Measurements from ENCODE around the gene ESRRA. TPM values are rescaled to one million over a fixed set of nuclear protein-coding genes. Genes with fewer than 3 reads are reported as not detected.

Gene ESRRA
- total and polyA plus RNA-seq, 12 donors = 115 to 225 (median 135) TPM

DNA sequence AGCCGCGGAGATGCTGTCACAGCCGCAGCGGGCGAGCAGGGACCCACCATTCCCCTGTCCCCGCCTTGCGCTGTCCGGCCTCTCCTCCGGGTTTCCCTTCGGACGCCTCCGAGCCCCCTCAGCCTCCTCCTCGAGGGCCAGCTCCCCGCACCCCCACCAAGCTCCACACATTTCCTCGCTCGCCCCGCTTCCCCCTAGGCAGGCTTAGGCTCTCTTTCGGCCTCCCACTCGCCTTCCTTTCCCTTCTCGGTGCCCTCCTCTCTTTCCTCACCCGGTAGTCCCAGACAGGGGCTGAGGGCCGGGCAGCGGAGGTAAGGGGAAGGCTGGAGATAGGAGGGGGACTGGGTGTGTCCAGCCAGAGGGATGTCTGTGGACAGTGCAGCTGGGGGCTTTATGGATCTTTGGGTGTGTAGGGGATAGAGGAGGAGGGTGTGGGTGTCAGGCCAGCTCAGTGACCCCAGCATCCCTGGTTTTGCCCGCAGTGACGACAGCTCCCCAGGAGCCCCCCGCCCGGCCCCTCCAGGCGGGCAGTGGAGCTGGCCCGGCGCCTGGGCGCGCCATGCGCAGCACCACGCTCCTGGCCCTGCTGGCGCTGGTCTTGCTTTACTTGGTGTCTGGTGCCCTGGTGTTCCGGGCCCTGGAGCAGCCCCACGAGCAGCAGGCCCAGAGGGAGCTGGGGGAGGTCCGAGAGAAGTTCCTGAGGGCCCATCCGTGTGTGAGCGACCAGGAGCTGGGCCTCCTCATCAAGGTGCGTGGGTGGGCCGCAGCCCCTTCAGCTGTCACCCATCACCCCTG, 12.7 kb upstream of the ESRRA start:
- intact Hi-C loops (cut with DNase I) = no loop called here
- Histone ChIP-seq H3K27me3 (peaks cover 23 to 81% (median 77%) of the 10 kb centered on the region in 7 donors), H3K27ac (no peak overlapping the region), H3K4me3 (peak overlapping the region; percentile 21 to 49 (median 38)), H3K9me3 (no peaks in the 10 kb centered on the region), H3K36me3 (peaks cover 0 to 5% (median 0%) of the 10 kb centered on the region in 9 donors), H3K4me1 (peaks cover 4 to 23% (median 15%) of the 10 kb centered on the region in 9 donors)
- TF ChIP-seq, protein P1, sequence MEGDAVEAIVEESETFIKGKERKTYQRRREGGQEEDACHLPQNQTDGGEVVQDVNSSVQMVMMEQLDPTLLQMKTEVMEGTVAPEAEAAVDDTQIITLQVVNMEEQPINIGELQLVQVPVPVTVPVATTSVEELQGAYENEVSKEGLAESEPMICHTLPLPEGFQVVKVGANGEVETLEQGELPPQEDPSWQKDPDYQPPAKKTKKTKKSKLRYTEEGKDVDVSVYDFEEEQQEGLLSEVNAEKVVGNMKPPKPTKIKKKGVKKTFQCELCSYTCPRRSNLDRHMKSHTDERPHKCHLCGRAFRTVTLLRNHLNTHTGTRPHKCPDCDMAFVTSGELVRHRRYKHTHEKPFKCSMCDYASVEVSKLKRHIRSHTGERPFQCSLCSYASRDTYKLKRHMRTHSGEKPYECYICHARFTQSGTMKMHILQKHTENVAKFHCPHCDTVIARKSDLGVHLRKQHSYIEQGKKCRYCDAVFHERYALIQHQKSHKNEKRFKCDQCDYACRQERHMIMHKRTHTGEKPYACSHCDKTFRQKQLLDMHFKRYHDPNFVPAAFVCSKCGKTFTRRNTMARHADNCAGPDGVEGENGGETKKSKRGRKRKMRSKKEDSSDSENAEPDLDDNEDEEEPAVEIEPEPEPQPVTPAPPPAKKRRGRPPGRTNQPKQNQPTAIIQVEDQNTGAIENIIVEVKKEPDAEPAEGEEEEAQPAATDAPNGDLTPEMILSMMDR (IDR thresholded peaks at IDR 0.05) = no peak
- 32% methylated on average over 40 to 42 of the region's 42 CpGs for WGBS, 2 donors
- DNase-seq (no peak), ATAC-seq (peak in 2 of 8 donors; percentile 4 to 7)

DNA sequence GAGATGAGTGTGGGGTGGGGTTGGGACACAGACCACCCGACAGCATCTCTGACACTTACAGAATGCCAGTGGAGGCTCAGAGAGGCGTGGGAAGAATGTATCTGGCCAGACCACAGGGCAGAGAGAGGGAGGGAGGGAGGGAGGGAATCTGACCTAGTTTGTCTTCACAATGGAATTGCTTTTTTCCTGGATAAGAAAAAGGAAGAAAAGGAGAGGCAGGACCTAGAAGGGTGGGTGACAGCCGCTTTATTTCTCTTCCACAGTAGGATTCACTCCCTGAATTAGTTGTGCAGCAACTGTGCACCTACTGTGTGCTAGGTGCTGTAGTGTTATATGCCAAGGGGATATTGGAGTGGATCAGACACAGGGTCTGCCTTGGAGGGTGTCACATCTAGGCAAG, 10.6 kb upstream of the ESRRA start:
- Histone ChIP-seq H3K27ac (no peak overlapping the region), H3K9me3 (no peaks in the 10 kb centered on the region), H3K4me3 (no peak overlapping the region), H3K27me3 (peaks cover 23 to 100% (median 98%) of the 10 kb centered on the region in 7 donors), H3K36me3 (no peaks in the 10 kb centered on the region), H3K4me1 (peaks cover 10 to 33% (median 24%) of the 10 kb centered on the region in 9 donors)
- 51 to 58% methylated on average over 3 of the region's 3 CpGs for WGBS, 2 donors
- intact Hi-C loops (cut with DNase I) = loop anchor here in 2 of 10 donors (5.0 kb wide), 1 partner anchor 87 kb away; the partner anchor contains the start of gene FERMT3 (in 2 of the 2)
- no peak for DNase-seq
- TF ChIP-seq, protein P1 (IDR thresholded peaks at IDR 0.05) = no peak
- no peak for ATAC-seq

DNA sequence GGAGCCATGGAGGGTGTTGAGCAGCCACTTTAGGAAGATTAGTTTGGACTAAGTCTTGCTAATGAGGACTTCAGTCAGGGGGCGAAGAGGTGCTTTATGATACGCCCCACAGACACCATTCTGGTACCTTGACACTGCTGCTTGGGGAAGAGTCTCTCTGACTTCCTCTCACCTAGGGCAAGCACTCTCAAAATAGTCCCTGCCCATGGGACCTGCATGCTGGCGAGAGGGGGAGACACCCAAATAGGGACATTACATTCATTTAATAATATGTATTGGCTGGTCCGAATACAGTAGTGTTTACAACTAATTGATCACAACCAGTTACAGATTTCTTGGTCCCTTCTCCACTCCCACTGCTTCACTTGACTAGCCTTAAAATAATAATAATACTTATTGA, 9.6 kb upstream of the ESRRA start:
- TF ChIP-seq, protein P1 (IDR thresholded peaks at IDR 0.05) = no peak
- Histone ChIP-seq H3K36me3 (no peaks in the 10 kb centered on the region), H3K4me3 (no peak overlapping the region), H3K27me3 (peaks cover 23 to 100% (median 96%) of the 10 kb centered on the region in 7 donors), H3K9me3 (no peaks in the 10 kb centered on the region), H3K27ac (no peak overlapping the region), H3K4me1 (peaks cover 19 to 43% (median 34%) of the 10 kb centered on the region in 9 donors)
- WGBS, 2 donors = 90 to 96% methylated on average over 4 of the region's 4 CpGs
- intact Hi-C loops (cut with DNase I) = loop anchor here in 2 of 10 donors (5.0 kb wide), 1 partner anchor 88 kb away; the partner anchor contains the start of gene FERMT3 (in 2 of the 2)
- no peak for DNase-seq
- no peak for ATAC-seq

DNA sequence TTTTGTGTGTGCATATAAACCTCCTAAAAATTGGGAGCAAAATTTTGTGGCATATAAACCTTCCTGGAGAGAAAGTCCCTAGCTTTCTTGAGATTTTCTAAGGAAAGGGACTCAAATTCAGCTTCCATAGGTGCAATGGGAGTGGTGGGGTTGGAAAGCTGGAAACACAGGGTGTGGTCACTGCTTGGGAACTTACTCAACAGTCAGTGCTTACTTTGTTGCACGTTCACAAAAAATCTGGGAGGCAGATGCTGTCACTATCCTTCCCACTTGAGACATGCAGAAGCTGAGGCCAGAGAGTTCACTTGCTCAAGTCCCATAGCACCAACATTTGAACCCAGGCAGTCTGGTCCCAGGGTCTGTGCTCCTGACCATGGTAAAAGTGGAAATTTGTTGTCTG, 9.1 kb upstream of the ESRRA start:
- TF ChIP-seq, protein P1 (IDR thresholded peaks at IDR 0.05) = no peak
- H3K4me1 ChIP-seq = peaks cover 19 to 44% (median 35%) of the 10 kb centered on the region in 9 donors
- no peaks in the 10 kb centered on the region for H3K9me3 ChIP-seq
- no peaks in the 10 kb centered on the region for H3K36me3 ChIP-seq
- peaks cover 19 to 97% (median 91%) of the 10 kb centered on the region in 7 donors for H3K27me3 ChIP-seq
- intact Hi-C loops (cut with DNase I) = loop anchor here in 2 of 10 donors (5.0 kb wide), 1 partner anchor 89 kb away; the partner anchor contains the start of gene FERMT3 (in 2 of the 2)
- 43 to 71% methylated on average over 1 of the region's 1 CpG for WGBS, 2 donors
- DNase-seq (no peak), ATAC-seq (no peak)
- H3K27ac ChIP-seq = no peak overlapping the region
- no peak overlapping the region for H3K4me3 ChIP-seq

Measured in heart right ventricle (tissue), 16 donors.